LNCAP (cell line): ENCODE measurements around the gene TSHB.

Source experiments
- CTCF ChIP-seq: fragments of 450-650 bp; IDR thresholded peaks from 2 replicates; pipeline ENCODE4 v1.5.1; 2017; ENCODE audit warnings: mild to moderate bottlenecking

TSHB gene

GRCh38 chr1:115071012-115071664, 41.5 kb downstream of the TSHB start:
- TF ChIP-seq CTCF = no peak

GRCh38 chr1:115073298-115074087, 43.9 kb downstream of the TSHB start:
- no peak for TF ChIP-seq CTCF

GRCh38 chr1:115074839-115075534, 45.4 kb downstream of the TSHB start:
- TF ChIP-seq CTCF = no peak

- TF ChIP-seq CTCF = no peak
These were observed 46.8 kb downstream of the TSHB start for GRCh38 chr1:115076384-115076915.

GRCh38 chr1:115077286-115077983, 47.8 kb downstream of the TSHB start:
- no peak for TF ChIP-seq CTCF

GRCh38 chr1:115077984-115078330, 48.3 kb downstream of the TSHB start:
- TF ChIP-seq CTCF = no peak

GRCh38 chr1:115078708-115079107, 49.1 kb downstream of the TSHB start:
- no peak for TF ChIP-seq CTCF
